PC-3 (cell line): ENCODE data around the gene KTI12.

Experiments
- EZH2 ChIP-seq: fragments of 300-600 bp; sonication (generic); IDR thresholded peaks from one replicate; pipeline ENCODE4 v1.6.1; 2017; ENCODE audit warnings: antibody characterized with exemption, mild to moderate bottlenecking, low read length; ENCODE audit not compliant: unreplicated experiment
- EZH2phosphoT487 ChIP-seq: fragments of 300-600 bp; sonication (generic); IDR thresholded peaks from 2 replicates; pipeline ENCODE4 v1.6.1; 2018; ENCODE audit warnings: mild to moderate bottlenecking, antibody characterized with exemption, low read length, borderline replicate concordance
- TF ChIP-seq, protein P1 (sequence below): fragments of 300-600 bp; sonication (generic); conservative IDR thresholded peaks from 2 replicates; pipeline ENCODE4 v1.5.1; 2017; ENCODE audit warnings: antibody characterized with exemption, low read depth, mild to moderate bottlenecking, low read length

DNA sequence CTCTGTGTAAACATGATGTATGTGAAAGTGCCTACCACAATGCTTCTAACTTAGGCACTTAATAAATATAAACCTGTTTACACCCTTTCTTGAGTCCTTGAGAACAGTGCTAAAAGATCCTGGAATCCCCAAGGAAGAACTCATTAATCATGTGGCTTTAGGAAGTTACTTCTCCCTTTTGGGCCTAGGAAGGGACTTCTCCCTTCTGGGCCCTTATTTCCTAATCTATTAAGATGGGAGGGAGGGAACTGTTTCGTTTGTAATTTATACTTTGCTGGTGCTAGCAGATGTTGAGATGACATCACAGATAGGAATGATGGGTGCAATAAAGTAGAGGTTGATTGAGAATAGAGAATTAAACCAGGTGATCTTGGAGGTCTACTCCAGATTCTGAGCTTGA lies 23.6 kb upstream of the KTI12 start:
- TF ChIP-seq, protein P1, sequence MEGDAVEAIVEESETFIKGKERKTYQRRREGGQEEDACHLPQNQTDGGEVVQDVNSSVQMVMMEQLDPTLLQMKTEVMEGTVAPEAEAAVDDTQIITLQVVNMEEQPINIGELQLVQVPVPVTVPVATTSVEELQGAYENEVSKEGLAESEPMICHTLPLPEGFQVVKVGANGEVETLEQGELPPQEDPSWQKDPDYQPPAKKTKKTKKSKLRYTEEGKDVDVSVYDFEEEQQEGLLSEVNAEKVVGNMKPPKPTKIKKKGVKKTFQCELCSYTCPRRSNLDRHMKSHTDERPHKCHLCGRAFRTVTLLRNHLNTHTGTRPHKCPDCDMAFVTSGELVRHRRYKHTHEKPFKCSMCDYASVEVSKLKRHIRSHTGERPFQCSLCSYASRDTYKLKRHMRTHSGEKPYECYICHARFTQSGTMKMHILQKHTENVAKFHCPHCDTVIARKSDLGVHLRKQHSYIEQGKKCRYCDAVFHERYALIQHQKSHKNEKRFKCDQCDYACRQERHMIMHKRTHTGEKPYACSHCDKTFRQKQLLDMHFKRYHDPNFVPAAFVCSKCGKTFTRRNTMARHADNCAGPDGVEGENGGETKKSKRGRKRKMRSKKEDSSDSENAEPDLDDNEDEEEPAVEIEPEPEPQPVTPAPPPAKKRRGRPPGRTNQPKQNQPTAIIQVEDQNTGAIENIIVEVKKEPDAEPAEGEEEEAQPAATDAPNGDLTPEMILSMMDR = no peak
- TF ChIP-seq EZH2phosphoT487 (no peak), EZH2 (no peak)
